HepG2 (cell line): ENCODE data around the gene SKI. TPM values are rescaled to one million over a fixed set of nuclear protein-coding genes. Genes with fewer than 3 reads are reported as not detected.

Experiments used
- ATAC-seq: fragments of 200-7000 bp; cut with Tn5 transposase; 3 replicates; pipeline ENCODE4 v1.9.1; 2020; ENCODE audit warnings: mild to moderate bottlenecking, moderate library complexity
- BruUV-seq: library from RNA; stranded (reverse); fragments of 400-500 nt; replicated peaks from 2 replicates; lab custom pipeline; 2021; lab: Mats Ljungman, UMichigan
- CTCF ChIA-PET: fragments of 300-600 bp; formaldehyde crosslinking; extraction: SDS; loops from one replicate; lab custom pipeline; 2021; ENCODE audit warnings: low total read pairs, inconsistent platforms, low intra/inter-chr PET ratio; lab: Yijun Ruan, JAX
- POLR2A ChIA-PET: fragments of 350-600 bp; sonication (Branson Sonifier 250); formaldehyde crosslinking; loops from one replicate; lab custom pipeline; 2020; ENCODE audit warnings: antibody characterized with exemption, inconsistent platforms; lab: Yijun Ruan, JAX
- DNase-seq: peaks from one replicate; pipeline ENCODE4 v3.0.0-alpha.2; 2015; ENCODE audit warnings: low spot score
- FAIRE-seq: peaks from 3 replicates; lab custom pipeline; 2011; peaks lifted over from hg19 to GRCh38; lab: Jason Lieb, UNC
- H2AFZ ChIP-seq: one replicate; pipeline ENCODE4 v1.6.1; 2011; ENCODE audit warnings: low read length, inconsistent platforms
- H3K27ac ChIP-seq: fragments of 300-600 bp; 3 replicates; pipeline ENCODE4 v1.8.0; 2011; ENCODE audit warnings: mixed run types, mild to moderate bottlenecking, mixed read lengths, low read length, inconsistent platforms; ENCODE audit not compliant: insufficient read depth; ENCODE audit errors: extremely low read length
- H3K27me3 ChIP-seq, 2 experiments: fragments of 200-600 bp in 1 of 2; 2 replicates in 1 of 2; 3 replicates in 1 of 2; pipeline versions ENCODE4 v1.6.0 to v1.8.0; 2011; ENCODE audit warnings: low read length in 2 of 2, mild to moderate bottlenecking in 2 of 2, moderate library complexity in 2 of 2, inconsistent platforms in 1 of 2; ENCODE audit not compliant: insufficient read depth in 2 of 2, control insufficient read depth in 1 of 2
- H3K36me3 ChIP-seq, 2 experiments: fragments of 200-600 bp in 1 of 2; replicated peaks in 1 of 2; 2 replicates in 1 of 2; 3 replicates in 1 of 2; pipeline versions ENCODE4 v1.5.1 to v1.8.0; 2011; ENCODE audit warnings: low read length in 2 of 2, inconsistent platforms in 1 of 2; ENCODE audit not compliant: insufficient read depth in 2 of 2, control insufficient read depth in 1 of 2
- H3K4me1 ChIP-seq: 2 replicates; pipeline ENCODE4 v1.5.1; 2012; ENCODE audit warnings: low read length, inconsistent platforms; ENCODE audit not compliant: insufficient read depth
- H3K4me2 ChIP-seq: 2 replicates; pipeline ENCODE4 v1.6.0; 2011; ENCODE audit warnings: low read depth, low read length, inconsistent platforms
- H3K4me3 ChIP-seq, 3 experiments: fragments of 200-600 bp in 1 of 3; sonication (generic), shearing (Covaris generic) in 1 of 3; replicated peaks in 1 of 3; 2 replicates each; pipeline ENCODE4 v1.5.1; 2011 to 2016; ENCODE audit warnings: low read length in 3 of 3, inconsistent platforms in 2 of 3, low read depth in 2 of 3, mild to moderate bottlenecking in 2 of 3, control low read depth in 1 of 3, mixed read lengths in 1 of 3; ENCODE audit not compliant: insufficient read depth in 1 of 3
- H3K79me2 ChIP-seq: one replicate; pipeline ENCODE4 v1.6.1; 2011; ENCODE audit warnings: low read length, inconsistent platforms; ENCODE audit not compliant: insufficient read depth
- H3K9ac ChIP-seq: 2 replicates; pipeline ENCODE4 v1.6.0; 2011; ENCODE audit warnings: mild to moderate bottlenecking, low read depth, low read length, inconsistent platforms; ENCODE audit not compliant: insufficient read depth
- H3K9me3 ChIP-seq: 2 replicates; pipeline ENCODE4 v1.5.1; 2012; ENCODE audit warnings: mild to moderate bottlenecking, low read length
- H4K20me1 ChIP-seq: 2 replicates; pipeline ENCODE4 v1.6.0; 2011; ENCODE audit warnings: inconsistent platforms, mild to moderate bottlenecking, low read length, moderate library complexity; ENCODE audit not compliant: insufficient read depth
- AGO2 ChIP-seq: fragments of 200-400 bp; formaldehyde crosslinking; optimal IDR thresholded peaks from 2 replicates; pipeline ENCODE3; 2017; ENCODE audit warnings: mild to moderate bottlenecking, low read depth, low read length, moderate library complexity
- KDM5B ChIP-seq: sonication (generic); formaldehyde crosslinking; IDR thresholded peaks from 2 replicates; pipeline ENCODE4 v1.4.0; 2020; ENCODE audit warnings: missing genetic modification reagents, mild to moderate bottlenecking, borderline replicate concordance
- TBP ChIP-seq: sonication (generic); formaldehyde crosslinking; IDR thresholded peaks from 2 replicates; pipeline ENCODE4 v1.5.0; 2020; ENCODE audit warnings: missing genetic modification reagents
- ZNF552 ChIP-seq: sonication (generic); formaldehyde crosslinking; IDR thresholded peaks from 2 replicates; pipeline ENCODE4 v1.9.0; 2022; ENCODE audit warnings: missing genetic modification reagents, mild to moderate bottlenecking, borderline replicate concordance
- WGBS: methylation state at CpG from one replicate; pipeline ENCODE4 v1.1.6; 2017; ENCODE audit warnings: low lambda C conversion rate; 5-methylcytosine and 5-hydroxymethylcytosine counted together
- in situ Hi-C: cut with HindIII; loops from 2 replicates; pipeline ENCODE4 v1.10.0; 2017; ENCODE audit warnings: low pct_unique_long_range_greater_than_20kb; ENCODE audit not compliant: extremely low pct_ligation_motif_present
- intact Hi-C: fragments of 100-400 bp; cut with micrococcal nuclease; formaldehyde crosslinking; loops from one replicate; pipeline ENCODE4 v1.10.0; 2022; ENCODE audit not compliant: unreplicated experiment
- polyA plus RNA-seq, 8 experiments: library from polyadenylated mRNA; depleted of rRNA in 3 of 8; stranded (reverse) in 7 of 8; unstranded in 1 of 8; fragments of >200 nt; fragmentation: Illumina TruSeq in 4 of 8; extraction: Trizol in 4 of 8; gene quantifications; 2 replicates each; pipeline versions ENCODE4 v1.2.1 to v1.2.3, GENCODE V29; 2011 to 2016; ENCODE audit warnings: low read depth in 4 of 8, missing spikeins in 1 of 8, mixed read lengths in 1 of 8; ENCODE audit not compliant: insufficient read depth in 1 of 8
- total RNA-seq, 5 experiments: library from RNA; depleted of rRNA; stranded (reverse); fragments of >200 nt; fragmentation: Illumina TruSeq; extraction: Trizol; gene quantifications; 2 replicates each; pipeline ENCODE4 v1.2.3, GENCODE V29; 2016; ENCODE audit warnings: low read depth in 1 of 5
- TF ChIP-seq, protein P1 (sequence below): sonication (generic); formaldehyde crosslinking; IDR thresholded peaks from 2 replicates; pipeline ENCODE4 v1.9.0; 2021; ENCODE audit warnings: mild to moderate bottlenecking, missing genetic modification reagents
- TF ChIP-seq, protein P2 (sequence below): sonication (generic); formaldehyde crosslinking; IDR thresholded peaks from 2 replicates; pipeline ENCODE4 v1.4.0; 2020; ENCODE audit warnings: missing genetic modification reagents
- TF ChIP-seq, protein P3 (sequence below): sonication (generic); formaldehyde crosslinking; IDR thresholded peaks from 2 replicates; pipeline ENCODE4 v1.4.0; 2020; ENCODE audit warnings: missing genetic modification reagents, borderline replicate concordance
- TF ChIP-seq, protein P4 (sequence below): IDR thresholded peaks from 2 replicates; pipeline ENCODE4 v1.6.1; 2016; ENCODE audit warnings: mild to moderate bottlenecking, missing biosample characterization, missing genetic modification reagents

The SKI gene
- total and polyA plus RNA-seq, 2 of the 13 experiments (the other 11 are each of a cell fraction or from before 2014, with no cell fraction given): 4.7 to 6.9 TPM

DNA sequence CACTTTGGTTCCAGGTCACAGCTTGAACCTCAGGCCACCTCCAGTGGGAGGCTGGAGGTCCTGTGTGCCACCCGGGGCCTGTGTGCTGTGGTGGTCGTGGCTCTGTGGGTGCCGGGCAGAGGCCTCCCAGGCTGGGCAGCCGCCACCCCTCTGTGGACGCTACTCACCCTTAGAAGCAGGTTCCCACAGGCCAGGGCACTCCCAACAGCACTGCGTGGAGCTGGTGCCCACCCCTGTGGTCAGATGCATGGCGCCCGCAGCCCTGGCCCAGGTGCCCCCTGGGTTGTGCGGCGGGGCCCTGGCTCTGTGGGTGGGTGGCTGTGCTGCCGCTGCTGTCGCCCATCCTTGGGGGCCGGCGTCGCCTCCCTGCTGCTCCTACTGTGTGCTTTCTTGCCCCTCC, 39.7 kb downstream of the SKI start:
- peaks cover 58% of the 10 kb centered on the region; the same call in 1 of the 2 replicates for H4K20me1 ChIP-seq
- H3K27ac ChIP-seq: no peak overlapping the region
- FAIRE-seq (no peak), ATAC-seq (no peak), DNase-seq (no peak)
- WGBS: no CpG with 5 or more reads among the region's 15 CpGs
- POLR2A ChIA-PET: no interaction called here
- no peaks in the 10 kb centered on the region for H3K27me3 ChIP-seq
- peaks cover 91% of the 10 kb centered on the region for H3K79me2 ChIP-seq
- no TSS peak for BruUV-seq
- H3K9me3 ChIP-seq: no peaks in the 10 kb centered on the region
- H3K4me3 ChIP-seq: no peak overlapping the region
- H3K4me2 ChIP-seq: no peak overlapping the region
- CTCF ChIA-PET: no interaction called here
- intact Hi-C loops (no loop called here), in situ Hi-C loops (no loop called here)
- H3K4me1 ChIP-seq: peaks cover 42% of the 10 kb centered on the region
- H2AFZ ChIP-seq: no peak overlapping the region
- H3K36me3 ChIP-seq: no peaks in the 10 kb centered on the region; a peak in 1 of 5 replicates
- TF ChIP-seq KDM5B (CRISPR knock-in tag): no peak
- TF ChIP-seq, protein P1, sequence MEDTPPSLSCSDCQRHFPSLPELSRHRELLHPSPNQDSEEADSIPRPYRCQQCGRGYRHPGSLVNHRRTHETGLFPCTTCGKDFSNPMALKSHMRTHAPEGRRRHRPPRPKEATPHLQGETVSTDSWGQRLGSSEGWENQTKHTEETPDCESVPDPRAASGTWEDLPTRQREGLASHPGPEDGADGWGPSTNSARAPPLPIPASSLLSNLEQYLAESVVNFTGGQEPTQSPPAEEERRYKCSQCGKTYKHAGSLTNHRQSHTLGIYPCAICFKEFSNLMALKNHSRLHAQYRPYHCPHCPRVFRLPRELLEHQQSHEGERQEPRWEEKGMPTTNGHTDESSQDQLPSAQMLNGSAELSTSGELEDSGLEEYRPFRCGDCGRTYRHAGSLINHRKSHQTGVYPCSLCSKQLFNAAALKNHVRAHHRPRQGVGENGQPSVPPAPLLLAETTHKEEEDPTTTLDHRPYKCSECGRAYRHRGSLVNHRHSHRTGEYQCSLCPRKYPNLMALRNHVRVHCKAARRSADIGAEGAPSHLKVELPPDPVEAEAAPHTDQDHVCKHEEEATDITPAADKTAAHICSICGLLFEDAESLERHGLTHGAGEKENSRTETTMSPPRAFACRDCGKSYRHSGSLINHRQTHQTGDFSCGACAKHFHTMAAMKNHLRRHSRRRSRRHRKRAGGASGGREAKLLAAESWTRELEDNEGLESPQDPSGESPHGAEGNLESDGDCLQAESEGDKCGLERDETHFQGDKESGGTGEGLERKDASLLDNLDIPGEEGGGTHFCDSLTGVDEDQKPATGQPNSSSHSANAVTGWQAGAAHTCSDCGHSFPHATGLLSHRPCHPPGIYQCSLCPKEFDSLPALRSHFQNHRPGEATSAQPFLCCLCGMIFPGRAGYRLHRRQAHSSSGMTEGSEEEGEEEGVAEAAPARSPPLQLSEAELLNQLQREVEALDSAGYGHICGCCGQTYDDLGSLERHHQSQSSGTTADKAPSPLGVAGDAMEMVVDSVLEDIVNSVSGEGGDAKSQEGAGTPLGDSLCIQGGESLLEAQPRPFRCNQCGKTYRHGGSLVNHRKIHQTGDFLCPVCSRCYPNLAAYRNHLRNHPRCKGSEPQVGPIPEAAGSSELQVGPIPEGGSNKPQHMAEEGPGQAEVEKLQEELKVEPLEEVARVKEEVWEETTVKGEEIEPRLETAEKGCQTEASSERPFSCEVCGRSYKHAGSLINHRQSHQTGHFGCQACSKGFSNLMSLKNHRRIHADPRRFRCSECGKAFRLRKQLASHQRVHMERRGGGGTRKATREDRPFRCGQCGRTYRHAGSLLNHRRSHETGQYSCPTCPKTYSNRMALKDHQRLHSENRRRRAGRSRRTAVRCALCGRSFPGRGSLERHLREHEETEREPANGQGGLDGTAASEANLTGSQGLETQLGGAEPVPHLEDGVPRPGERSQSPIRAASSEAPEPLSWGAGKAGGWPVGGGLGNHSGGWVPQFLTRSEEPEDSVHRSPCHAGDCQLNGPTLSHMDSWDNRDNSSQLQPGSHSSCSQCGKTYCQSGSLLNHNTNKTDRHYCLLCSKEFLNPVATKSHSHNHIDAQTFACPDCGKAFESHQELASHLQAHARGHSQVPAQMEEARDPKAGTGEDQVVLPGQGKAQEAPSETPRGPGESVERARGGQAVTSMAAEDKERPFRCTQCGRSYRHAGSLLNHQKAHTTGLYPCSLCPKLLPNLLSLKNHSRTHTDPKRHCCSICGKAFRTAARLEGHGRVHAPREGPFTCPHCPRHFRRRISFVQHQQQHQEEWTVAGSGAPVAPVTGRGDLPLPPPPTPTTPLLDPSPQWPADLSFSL (CRISPR knock-in tag): no peak
- TF ChIP-seq, protein P2, sequence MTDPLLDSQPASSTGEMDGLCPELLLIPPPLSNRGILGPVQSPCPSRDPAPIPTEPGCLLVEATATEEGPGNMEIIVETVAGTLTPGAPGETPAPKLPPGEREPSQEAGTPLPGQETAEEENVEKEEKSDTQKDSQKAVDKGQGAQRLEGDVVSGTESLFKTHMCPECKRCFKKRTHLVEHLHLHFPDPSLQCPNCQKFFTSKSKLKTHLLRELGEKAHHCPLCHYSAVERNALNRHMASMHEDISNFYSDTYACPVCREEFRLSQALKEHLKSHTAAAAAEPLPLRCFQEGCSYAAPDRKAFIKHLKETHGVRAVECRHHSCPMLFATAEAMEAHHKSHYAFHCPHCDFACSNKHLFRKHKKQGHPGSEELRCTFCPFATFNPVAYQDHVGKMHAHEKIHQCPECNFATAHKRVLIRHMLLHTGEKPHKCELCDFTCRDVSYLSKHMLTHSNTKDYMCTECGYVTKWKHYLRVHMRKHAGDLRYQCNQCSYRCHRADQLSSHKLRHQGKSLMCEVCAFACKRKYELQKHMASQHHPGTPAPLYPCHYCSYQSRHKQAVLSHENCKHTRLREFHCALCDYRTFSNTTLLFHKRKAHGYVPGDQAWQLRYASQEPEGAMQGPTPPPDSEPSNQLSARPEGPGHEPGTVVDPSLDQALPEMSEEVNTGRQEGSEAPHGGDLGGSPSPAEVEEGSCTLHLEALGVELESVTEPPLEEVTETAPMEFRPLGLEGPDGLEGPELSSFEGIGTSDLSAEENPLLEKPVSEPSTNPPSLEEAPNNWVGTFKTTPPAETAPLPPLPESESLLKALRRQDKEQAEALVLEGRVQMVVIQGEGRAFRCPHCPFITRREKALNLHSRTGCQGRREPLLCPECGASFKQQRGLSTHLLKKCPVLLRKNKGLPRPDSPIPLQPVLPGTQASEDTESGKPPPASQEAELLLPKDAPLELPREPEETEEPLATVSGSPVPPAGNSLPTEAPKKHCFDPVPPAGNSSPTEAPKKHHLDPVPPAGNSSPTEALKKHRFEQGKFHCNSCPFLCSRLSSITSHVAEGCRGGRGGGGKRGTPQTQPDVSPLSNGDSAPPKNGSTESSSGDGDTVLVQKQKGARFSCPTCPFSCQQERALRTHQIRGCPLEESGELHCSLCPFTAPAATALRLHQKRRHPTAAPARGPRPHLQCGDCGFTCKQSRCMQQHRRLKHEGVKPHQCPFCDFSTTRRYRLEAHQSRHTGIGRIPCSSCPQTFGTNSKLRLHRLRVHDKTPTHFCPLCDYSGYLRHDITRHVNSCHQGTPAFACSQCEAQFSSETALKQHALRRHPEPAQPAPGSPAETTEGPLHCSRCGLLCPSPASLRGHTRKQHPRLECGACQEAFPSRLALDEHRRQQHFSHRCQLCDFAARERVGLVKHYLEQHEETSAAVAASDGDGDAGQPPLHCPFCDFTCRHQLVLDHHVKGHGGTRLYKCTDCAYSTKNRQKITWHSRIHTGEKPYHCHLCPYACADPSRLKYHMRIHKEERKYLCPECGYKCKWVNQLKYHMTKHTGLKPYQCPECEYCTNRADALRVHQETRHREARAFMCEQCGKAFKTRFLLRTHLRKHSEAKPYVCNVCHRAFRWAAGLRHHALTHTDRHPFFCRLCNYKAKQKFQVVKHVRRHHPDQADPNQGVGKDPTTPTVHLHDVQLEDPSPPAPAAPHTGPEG (CRISPR knock-in tag): no peak
- TF ChIP-seq, protein P3, sequence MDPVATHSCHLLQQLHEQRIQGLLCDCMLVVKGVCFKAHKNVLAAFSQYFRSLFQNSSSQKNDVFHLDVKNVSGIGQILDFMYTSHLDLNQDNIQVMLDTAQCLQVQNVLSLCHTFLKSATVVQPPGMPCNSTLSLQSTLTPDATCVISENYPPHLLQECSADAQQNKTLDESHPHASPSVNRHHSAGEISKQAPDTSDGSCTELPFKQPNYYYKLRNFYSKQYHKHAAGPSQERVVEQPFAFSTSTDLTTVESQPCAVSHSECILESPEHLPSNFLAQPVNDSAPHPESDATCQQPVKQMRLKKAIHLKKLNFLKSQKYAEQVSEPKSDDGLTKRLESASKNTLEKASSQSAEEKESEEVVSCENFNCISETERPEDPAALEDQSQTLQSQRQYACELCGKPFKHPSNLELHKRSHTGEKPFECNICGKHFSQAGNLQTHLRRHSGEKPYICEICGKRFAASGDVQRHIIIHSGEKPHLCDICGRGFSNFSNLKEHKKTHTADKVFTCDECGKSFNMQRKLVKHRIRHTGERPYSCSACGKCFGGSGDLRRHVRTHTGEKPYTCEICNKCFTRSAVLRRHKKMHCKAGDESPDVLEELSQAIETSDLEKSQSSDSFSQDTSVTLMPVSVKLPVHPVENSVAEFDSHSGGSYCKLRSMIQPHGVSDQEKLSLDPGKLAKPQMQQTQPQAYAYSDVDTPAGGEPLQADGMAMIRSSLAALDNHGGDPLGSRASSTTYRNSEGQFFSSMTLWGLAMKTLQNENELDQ: no peak
- peak; percentile 81 for TF ChIP-seq AGO2
- TF ChIP-seq, protein P4, sequence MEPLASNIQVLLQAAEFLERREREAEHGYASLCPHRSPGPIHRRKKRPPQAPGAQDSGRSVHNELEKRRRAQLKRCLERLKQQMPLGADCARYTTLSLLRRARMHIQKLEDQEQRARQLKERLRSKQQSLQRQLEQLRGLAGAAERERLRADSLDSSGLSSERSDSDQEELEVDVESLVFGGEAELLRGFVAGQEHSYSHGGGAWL (CRISPR knock-in tag): no peak
- TF ChIP-seq TBP (CRISPR knock-in tag): no peak
- TF ChIP-seq ZNF552 (CRISPR knock-in tag): no peak
- H3K9ac ChIP-seq: no peak overlapping the region
